ENCODE data around the gene GRIK3. TPM values are rescaled to one million over a fixed set of nuclear protein-coding genes. Genes with fewer than 3 reads are reported as not detected.

Gene GRIK3
- total RNA-seq, 1 donor from 2014 or later: not detected

DNA sequence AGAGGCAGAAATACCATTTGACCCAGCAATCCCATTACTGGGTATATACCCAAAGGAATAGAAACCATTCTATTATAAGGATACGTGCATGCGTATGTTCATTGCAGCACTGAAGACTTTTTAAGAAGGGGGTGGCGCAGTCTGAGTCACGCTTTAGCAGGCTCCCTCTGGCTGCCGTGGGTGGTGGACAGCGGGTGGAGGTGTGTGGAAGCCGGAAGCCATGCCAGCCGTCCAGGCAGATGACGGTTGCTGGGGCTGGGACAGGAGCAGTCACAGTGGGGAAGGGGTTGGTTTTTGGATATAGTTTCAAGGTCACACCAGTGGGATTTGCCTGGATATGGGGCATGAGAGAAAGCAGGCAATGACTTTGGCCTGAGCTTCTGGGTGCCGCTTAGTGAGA lies 270.5 kb downstream of the GRIK3 start:
- TF ChIP-seq, protein P1, sequence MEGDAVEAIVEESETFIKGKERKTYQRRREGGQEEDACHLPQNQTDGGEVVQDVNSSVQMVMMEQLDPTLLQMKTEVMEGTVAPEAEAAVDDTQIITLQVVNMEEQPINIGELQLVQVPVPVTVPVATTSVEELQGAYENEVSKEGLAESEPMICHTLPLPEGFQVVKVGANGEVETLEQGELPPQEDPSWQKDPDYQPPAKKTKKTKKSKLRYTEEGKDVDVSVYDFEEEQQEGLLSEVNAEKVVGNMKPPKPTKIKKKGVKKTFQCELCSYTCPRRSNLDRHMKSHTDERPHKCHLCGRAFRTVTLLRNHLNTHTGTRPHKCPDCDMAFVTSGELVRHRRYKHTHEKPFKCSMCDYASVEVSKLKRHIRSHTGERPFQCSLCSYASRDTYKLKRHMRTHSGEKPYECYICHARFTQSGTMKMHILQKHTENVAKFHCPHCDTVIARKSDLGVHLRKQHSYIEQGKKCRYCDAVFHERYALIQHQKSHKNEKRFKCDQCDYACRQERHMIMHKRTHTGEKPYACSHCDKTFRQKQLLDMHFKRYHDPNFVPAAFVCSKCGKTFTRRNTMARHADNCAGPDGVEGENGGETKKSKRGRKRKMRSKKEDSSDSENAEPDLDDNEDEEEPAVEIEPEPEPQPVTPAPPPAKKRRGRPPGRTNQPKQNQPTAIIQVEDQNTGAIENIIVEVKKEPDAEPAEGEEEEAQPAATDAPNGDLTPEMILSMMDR (IDR thresholded peaks at IDR 0.05; ENCODE audit: unreplicated experiment): no peak
- H3K27me3 Mint-ChIP-seq (ENCODE audit: low read depth): peaks cover 27% of the 10 kb centered on the region
- H3K4me3 Mint-ChIP-seq: no peak overlapping the region
- no peaks in the 10 kb centered on the region for H3K36me3 Mint-ChIP-seq
- no peak overlapping the region for H3K27ac Mint-ChIP-seq
- H3K4me1 Mint-ChIP-seq: no peaks in the 10 kb centered on the region
- no peaks in the 10 kb centered on the region for H3K9me3 Mint-ChIP-seq
- DNase-seq (ENCODE audit: low spot score in 2 of 2, unreplicated experiment in 2 of 2): no peak

DNA sequence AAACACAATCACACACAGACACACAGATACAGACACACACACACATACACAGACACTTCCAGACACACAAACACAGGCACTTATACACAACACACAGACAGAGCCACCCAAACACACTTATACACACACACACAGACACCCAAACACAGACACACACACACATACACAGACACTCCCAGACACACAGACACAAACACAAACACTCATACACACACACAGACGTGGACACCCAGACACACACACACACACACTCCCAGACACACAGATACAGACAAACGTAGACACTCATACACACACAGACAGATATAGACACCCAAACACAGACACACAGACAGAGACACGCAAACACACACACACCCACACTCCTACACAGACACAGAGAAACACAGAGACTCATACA lies 272.1 kb downstream of the GRIK3 start:
- H3K27me3 Mint-ChIP-seq (ENCODE audit: low read depth): peaks cover 22% of the 10 kb centered on the region
- H3K36me3 Mint-ChIP-seq: no peaks in the 10 kb centered on the region
- no peak overlapping the region for H3K4me3 Mint-ChIP-seq
- TF ChIP-seq, protein P1 (IDR thresholded peaks at IDR 0.05; ENCODE audit: unreplicated experiment): no peak
- DNase-seq (ENCODE audit: low spot score in 2 of 2, unreplicated experiment in 2 of 2): no peak
- H3K9me3 Mint-ChIP-seq: no peaks in the 10 kb centered on the region
- no peak overlapping the region for H3K27ac Mint-ChIP-seq
- no peaks in the 10 kb centered on the region for H3K4me1 Mint-ChIP-seq

DNA sequence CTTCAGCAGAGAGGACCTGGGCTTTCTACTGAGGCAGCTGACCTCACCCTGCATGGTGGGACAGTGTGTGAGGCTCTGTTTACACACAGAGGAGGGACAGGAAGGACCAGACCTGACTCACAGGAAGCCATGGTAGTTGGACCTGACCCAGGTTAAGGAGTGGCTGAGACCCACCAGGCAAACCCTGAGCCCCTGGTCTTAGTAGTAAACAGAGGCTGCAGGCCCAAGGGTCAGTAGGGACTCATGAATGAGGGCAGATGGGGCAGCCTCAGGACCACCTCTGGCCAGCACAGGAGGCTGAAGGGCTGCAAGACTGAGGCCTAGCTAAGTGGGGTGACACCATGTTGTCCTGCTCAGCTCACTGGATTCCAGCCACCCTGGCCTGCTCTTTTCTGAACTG lies 273.2 kb downstream of the GRIK3 start:
- TF ChIP-seq, protein P1 (IDR thresholded peaks at IDR 0.05; ENCODE audit: unreplicated experiment): no peak
- H3K9me3 Mint-ChIP-seq: no peaks in the 10 kb centered on the region
- DNase-seq (ENCODE audit: low spot score in 2 of 2, unreplicated experiment in 2 of 2): no peak
- no peak overlapping the region for H3K27ac Mint-ChIP-seq
- H3K4me1 Mint-ChIP-seq: no peaks in the 10 kb centered on the region
- no peaks in the 10 kb centered on the region for H3K36me3 Mint-ChIP-seq
- H3K27me3 Mint-ChIP-seq (ENCODE audit: low read depth): peaks cover 23% of the 10 kb centered on the region
- H3K4me3 Mint-ChIP-seq: no peak overlapping the region

DNA sequence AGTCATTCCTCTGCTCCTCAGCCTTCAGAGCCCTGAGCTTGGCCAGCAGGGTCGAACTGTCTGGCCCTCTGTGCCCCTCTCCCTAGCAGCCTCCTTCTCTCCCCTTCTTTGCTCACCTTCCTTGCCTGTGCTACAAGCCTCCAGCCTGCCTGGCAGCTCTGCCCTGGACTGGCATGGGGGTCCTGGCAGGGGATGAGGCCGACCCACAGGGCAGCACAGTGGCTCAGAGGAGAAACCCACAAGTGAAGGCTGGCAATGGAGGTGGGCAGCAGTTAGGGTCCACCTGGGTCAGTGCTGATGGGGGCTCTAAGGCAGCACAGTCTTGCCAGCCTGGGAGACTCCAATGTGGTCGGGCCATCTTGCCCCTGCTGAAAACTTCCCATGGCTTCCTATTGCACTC lies 274.2 kb downstream of the GRIK3 start:
- Mint-ChIP-seq H3K4me3 (no peak overlapping the region), H3K27ac (no peak overlapping the region), H3K9me3 (no peaks in the 10 kb centered on the region), H3K27me3 (ENCODE audit: low read depth) (peaks cover 17% of the 10 kb centered on the region), H3K4me1 (no peaks in the 10 kb centered on the region), H3K36me3 (no peaks in the 10 kb centered on the region)
- TF ChIP-seq, protein P1 (IDR thresholded peaks at IDR 0.05; ENCODE audit: unreplicated experiment): no peak
- DNase-seq (ENCODE audit: low spot score in 2 of 2, unreplicated experiment in 2 of 2): no peak

DNA sequence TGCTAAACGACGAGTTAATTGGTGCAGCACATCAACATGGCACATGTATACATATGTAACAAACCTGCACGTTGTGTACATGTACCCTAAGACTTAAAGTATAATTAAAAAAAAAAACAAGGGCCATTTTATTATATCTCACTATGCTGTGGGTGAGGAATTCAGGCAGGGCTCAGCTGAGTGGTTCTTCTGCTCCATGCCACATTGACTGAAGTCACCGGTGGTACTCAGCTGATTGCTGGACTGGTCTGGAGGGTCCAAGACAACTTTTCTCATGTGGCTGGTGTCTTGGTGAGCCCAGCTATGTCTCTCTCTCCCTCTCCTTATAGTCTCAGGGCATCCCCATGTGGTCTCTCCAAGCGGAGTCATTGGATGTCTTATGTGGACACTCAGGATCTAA lies 275.0 kb downstream of the GRIK3 start:
- Mint-ChIP-seq H3K27ac (no peak overlapping the region), H3K4me3 (no peak overlapping the region), H3K27me3 (ENCODE audit: low read depth) (peaks cover 24% of the 10 kb centered on the region), H3K36me3 (no peaks in the 10 kb centered on the region), H3K4me1 (no peaks in the 10 kb centered on the region), H3K9me3 (no peaks in the 10 kb centered on the region)
- TF ChIP-seq, protein P1 (IDR thresholded peaks at IDR 0.05; ENCODE audit: unreplicated experiment): no peak
- no peak for DNase-seq (ENCODE audit: low spot score in 2 of 2, unreplicated experiment in 2 of 2)
